ENCODE measurements around the gene DCANP1.

Gene DCANP1

GRCh38 chr5:135478938-135479337 lies 31.8 kb upstream of the DCANP1 start:
- DNase-seq, result no peak

DNA sequence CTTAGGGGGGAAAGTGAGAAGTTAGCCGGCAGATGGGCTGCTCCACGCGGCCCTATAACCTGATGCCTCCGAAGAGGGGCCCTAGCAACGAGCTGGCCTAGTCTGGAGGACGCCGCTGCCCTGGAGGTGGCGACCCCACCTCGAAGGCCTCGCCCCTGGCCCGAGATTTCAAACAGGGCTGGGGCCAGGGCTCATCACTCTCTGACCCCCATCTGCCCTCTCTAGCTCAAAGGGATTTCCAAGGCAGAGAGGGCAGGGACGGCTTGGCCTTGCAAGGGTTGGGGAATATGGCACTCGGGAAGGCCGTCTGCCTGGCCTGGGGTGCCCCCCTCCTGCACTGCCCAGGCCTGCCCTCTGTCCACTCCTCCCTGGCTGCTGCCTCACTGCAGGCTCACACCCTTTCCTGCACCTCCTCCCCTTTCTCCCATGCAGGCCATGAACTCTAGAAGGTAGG lies 30.5 kb upstream of the DCANP1 start:
- no peak for DNase-seq

GRCh38 chr5:135476615-135477581 lies 29.8 kb upstream of the DCANP1 start:
- no peak for DNase-seq

DNA sequence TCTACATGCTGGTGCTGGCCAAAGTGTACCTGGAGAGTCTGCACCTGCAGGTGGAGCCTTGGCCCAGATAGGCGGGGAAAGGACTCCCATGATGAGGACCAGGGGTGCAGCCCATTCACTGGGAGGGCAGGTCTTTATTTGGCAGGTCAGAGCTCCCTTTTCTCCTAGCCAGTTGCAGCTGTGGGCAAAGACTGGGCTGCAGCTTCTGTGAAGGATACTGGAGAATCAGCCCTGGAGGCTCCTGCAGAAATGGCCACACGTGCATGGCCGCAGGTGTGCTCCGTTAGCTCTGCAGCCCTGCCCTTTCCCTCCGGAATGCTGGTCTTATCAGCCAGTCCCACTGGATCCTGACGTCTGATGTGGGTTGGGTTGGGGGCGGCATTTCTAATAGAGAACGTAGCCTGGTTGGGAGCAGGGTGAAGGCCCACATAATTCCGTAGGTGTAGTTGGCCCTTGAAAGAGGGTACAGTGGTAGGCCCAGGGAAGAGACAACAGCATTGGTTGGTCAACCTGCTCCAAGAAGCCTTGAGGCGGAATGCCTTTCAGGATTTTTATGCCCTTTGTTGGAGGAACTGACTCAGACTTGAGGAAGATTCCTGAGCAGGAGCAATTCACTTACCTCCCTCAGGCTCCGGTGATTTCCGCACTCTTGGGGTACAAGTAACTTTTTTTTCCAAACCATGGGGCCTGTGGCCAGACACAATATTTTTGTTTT lies 27.0 kb upstream of the DCANP1 start:
- DNase-seq, result no peak

- DNase-seq, result no peak
These were observed 25.0 kb upstream of the DCANP1 start for GRCh38 chr5:135472141-135472540.

DNA sequence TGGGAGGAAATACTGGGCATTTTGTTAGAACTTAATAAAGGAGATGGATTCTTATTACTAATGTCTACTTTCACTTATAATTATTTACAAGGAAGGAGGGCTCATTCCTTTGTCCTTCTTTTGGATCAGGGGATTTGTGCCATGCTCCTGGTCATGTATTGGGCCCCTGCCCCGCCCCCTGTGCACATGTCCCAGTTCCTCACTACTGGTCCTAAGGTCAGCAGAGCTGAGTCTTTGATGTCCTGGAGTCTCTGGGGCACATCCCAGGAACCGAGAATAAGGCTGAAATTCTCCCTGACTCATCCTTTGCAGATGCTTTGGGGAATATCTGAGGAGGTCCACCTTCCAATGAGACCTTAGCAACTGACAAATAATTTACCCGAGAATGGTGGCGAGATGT lies 24.6 kb upstream of the DCANP1 start:
- DNase-seq, result no peak

DNA sequence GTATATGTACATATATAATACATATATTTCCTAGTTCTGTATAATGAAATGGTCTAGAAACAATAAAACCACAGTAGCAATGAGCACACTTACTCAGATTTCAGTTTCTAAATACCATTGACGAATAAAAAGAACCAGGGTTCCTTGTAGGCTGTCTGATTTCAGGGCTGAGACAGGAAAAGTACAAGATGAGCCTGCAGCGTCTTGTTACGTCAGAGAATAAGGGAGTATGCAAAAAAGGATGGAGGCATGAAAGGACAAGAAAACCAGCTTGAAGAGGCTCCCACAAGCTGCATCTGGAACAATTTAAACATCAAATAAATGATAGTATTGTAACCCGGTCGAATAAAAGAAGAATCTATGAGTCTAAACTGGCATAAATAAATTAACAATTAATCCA lies 22.8 kb upstream of the DCANP1 start:
- DNase-seq, result no peak

DNA sequence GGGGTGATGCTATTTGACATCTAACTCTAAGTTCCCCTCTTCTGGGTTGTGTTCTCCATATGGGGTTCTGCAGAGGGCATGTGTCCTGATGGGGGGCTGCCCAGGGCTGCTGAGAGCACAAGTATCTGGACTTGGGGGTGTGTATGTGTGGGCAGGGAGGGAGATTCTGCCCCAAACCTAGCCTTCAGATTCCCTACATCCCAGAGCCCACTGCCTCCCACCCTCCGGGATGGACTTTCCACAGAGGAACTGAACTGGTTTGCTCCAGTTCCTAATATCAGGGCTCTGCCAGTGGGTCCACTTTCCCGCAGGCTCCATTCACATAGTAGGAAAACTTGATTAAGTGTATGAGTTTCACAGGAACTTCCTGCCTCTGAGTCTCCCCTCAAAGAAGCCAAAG lies 21.4 kb upstream of the DCANP1 start:
- no peak for DNase-seq

- no peak for DNase-seq
These were observed 20.8 kb upstream of the DCANP1 start for GRCh38 chr5:135467871-135468485.

GRCh38 chr5:135467051-135467625 lies 20.0 kb upstream of the DCANP1 start:
- no peak for DNase-seq

- peak; percentile 52 to 71 for DNase-seq
These were observed 19.3 kb upstream of the DCANP1 start for GRCh38 chr5:135466178-135467050.

GRCh38 chr5:135465391-135466122 lies 18.4 kb upstream of the DCANP1 start:
- DNase-seq, result no peak

DNA sequence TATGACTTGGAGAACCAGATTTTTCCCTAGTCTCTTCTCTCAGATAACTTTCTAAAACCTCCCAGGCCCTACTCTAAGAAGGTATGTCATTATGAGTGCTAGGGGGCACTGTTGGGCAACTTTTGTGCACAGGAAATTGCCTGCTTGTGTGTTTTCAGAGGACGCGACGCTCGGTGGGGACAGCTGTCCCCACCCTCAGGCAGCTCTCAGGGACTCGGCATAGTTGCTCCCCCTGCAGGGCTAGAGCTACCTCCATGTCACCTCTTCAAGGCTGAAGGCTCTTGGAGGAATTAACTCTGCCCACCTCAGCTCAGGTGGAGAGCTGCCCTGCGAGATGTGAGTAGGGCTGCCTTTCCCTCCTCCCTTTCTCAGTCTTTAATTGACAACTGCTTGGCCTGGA lies 15.2 kb upstream of the DCANP1 start:
- DNase-seq, result peak; percentile 22 to 23

- DNase-seq, result no peak
These were observed 14.5 kb upstream of the DCANP1 start for GRCh38 chr5:135461481-135462151.

DNA sequence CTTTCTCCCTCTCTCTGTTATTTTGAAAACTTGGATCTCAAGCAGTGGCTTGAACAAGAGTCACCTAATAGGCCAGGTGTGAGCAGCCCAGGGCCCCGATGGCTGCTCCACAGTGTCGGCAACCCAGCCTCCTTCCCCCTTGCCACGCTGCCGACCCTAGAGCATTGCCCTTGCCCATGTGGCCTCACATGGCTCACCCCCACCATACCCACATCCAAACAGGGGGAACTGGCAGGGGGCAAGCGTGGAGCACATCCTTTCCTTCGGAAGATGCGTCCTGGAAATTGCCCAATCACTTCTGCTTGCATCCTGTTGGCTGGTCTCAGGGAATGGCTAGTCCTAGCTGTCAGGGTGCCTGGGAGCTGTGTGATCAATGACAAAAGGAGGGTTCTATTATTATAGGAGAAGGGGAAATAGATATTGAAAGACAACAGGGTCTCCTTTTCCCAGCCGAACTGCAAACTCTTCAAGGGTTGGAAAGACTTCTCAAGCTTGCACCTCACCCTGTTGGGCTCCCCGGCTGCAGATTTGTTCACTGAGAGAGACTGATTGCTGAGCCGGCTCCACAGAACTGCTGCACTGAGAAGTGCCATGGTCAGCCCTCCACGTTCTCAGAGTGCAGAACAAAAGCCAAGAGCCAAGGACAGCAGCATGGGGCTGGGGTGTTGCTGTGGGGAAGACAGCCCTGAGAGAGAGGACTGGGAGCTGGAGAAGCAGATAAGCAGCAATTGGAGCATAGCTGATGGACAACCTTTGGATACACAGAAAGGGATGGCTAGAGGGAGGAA lies 13.3 kb upstream of the DCANP1 start:
- DNase-seq, result no peak

DNA sequence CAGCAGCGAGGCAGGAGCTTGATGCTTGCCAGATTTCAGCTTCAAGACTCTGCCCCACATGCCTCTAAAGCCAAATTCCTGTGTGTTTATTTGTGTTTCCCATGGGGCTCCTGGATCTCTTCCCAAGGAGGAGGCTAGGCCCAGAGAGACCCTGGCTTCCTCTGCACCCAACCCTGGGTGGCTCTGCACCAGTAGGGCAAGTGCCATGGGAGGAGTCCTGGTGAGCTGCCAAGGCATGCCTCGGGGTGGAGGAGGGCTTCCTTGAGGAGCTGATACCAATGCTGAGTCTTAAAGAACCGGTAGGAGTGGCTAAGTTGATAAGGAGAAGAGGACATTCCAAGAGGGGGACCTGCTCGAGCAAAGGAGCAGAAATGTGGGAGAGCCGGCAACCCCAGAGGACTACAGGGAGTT lies 11.8 kb upstream of the DCANP1 start:
- no peak for DNase-seq

GRCh38 chr5:135458356-135458755 lies 11.2 kb upstream of the DCANP1 start:
- DNase-seq, result no peak

GRCh38 chr5:135457424-135458071 lies 10.4 kb upstream of the DCANP1 start:
- DNase-seq, result peak in 1 of 2 donors; percentile 37

Data from hippocampal formation (tissue), 2 donors.